Daoy (cell line): ENCODE measurements around the gene PRMT9. TPM values are rescaled to one million over a fixed set of nuclear protein-coding genes. Genes with fewer than 3 reads are reported as not detected.

ENCODE experiments used
- DNase-seq: peaks from one replicate; pipeline ENCODE4 v3.0.0-alpha.2; 2015; ENCODE audit warnings: low read depth
- total RNA-seq: library from RNA; depleted of rRNA; stranded (reverse); fragments of >200 nt; shearing (Covaris generic); gene quantifications from 2 replicates; pipeline ENCODE4 v1.2.3, GENCODE V29; 2014; rRNA removed

PRMT9 gene
- total RNA-seq, 1 experiment from 2014 or later = 6.0 TPM

DNA sequence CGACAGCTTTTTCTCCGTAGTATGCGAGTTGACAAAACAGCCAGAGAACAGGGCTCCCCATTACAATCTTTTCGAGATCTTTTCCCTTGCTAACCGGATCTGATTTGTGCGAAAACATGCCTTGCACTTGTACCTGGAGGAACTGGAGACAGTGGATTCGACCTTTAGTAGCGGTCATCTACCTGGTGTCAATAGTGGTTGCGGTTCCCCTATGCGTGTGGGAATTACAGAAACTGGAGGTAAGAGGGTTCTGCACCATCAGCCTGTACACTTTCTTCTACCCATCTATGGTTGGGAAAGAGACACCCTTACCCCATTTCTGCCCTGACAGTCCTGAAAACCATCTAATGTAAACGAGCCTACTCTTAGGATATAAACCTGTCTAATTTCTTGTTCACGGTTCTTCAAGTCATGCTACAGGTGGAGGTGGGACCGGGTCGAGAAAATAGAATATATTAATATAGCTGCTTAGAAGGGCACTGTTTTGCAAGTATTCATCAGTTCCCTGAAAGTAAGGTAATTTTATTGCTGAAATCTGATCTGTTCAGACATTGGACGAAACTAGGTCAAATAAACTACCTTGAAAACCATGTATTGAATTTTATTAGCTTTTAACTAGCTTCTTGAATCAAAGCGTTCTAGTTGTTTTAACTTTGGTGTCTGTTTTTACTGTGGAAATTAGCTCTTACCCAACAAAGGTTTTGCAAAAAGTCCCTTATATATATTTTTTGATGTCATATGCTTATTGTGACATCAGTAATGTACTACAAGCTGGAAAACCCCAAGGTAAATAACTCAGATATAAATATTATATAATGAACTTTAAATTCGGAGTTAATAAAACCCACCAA is 65.9 kb downstream of the PRMT9 start:
- no peak for DNase-seq

GRCh38 chr4:147617173-147617840 is 66.7 kb downstream of the PRMT9 start, which contains the start of gene TMEM184C:
TMEM184C (plus strand) TSS chr4:147617397; CDS start chr4:147617957, 560 bp downstream.
- DNase-seq = peak; percentile 91

- no peak for DNase-seq
Measured at GRCh38 chr4:147616849-147617172, 67.2 kb downstream of the PRMT9 start.

- no peak for DNase-seq
Measured at GRCh38 chr4:147610686-147611085, 73.3 kb downstream of the PRMT9 start.

GRCh38 chr4:147607471-147607870 is 76.5 kb downstream of the PRMT9 start:
- DNase-seq = no peak

DNA sequence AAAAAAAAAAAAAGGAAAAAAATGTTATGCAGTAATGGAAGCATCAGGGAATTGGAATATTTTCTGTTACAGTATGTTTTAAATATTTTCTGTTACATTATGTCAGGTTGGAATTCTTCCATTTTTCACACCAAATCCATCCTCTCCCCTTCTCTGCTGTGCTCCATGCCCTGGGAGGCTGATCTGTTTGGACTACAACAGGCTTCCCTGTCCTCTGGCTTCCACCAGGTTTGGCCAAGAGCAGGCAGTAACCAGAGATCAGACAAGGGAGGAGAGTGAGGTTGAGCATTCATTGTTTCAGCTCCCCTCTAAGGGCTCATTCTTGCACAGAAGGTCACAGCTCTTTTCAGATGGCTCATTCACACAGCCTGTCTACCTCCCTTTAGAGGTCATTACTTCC is 78.5 kb downstream of the PRMT9 start:
- DNase-seq = no peak

DNA sequence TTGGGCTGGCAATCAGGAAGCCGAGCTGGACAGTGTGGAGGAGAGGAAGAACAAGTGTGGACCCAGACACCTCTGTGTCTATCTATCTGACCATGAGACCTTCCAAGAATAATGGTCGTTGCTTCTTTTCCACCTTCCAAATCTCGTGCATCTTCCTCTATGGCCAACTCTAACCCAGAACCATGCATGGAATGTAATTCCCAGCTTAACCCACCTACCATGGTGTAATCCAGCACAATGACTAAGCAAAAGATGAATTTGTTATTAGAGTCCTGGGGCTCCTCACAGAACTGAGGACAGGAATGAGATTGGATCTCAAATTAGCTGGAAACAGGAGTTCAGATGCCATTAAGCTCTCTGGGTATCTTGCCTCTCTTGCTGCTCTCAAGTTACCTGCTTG is 84.2 kb downstream of the PRMT9 start:
- no peak for DNase-seq

- DNase-seq = no peak
Measured at GRCh38 chr4:147599206-147599605, 84.8 kb downstream of the PRMT9 start.

- no peak for DNase-seq
Measured at GRCh38 chr4:147597561-147597960, 86.4 kb downstream of the PRMT9 start.

DNA sequence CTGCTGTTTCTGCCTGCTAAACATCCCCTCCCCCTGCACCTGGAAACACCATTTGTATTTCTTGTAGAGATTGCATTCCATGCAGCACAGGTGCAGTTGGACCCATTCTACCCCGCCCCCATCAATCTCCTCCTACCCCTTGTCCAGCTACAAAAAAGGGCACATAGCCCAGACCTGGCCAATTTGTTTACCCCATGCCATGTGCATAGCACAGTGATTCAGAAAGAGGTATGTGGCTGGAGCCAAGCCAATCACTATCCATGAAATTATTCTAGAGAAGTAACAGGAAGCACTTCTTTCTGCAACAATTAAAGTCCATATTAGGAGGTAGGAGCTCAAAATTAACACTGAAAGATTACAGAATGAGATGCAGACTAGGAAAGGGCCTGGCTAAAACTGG is 87.0 kb downstream of the PRMT9 start:
- peak; percentile 55 for DNase-seq

DNA sequence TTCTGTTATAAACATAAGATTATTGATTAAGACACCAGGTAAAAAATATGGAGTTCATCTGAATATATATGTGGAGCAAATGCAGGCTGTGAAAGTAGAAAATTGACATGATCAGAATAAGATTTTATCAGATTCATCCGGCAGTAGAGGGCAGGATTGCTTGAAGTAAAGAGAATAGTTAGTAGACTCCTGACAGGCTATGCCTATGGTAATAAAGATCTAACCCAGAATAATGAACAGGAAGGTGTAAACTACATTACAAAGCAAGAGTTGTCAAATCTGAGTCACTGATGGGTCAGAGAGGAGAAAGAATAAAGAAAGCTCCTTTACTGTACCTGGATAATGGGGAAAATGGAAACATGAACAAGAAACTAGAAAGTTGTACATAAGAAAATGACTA is 87.6 kb downstream of the PRMT9 start:
- no peak for DNase-seq

DNA sequence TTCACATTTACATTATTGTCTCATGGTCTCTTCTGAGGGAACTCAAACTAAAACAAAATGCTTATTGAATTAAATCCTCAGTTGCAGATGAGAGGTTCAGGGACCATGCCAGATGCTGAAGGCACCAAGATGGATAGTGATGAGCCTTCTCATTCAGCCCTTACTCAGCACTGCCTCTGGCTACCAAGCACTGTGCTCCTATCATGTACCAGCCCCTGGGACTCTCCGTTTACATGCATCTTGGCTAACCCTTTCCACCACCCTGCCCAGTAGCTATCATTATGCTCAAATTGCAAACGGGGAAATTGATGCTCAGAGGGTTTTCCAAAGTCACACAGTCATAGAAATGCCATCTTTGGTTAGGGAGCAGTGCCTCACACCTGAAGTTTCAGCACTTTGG is 89.4 kb downstream of the PRMT9 start:
- no peak for DNase-seq

DNA sequence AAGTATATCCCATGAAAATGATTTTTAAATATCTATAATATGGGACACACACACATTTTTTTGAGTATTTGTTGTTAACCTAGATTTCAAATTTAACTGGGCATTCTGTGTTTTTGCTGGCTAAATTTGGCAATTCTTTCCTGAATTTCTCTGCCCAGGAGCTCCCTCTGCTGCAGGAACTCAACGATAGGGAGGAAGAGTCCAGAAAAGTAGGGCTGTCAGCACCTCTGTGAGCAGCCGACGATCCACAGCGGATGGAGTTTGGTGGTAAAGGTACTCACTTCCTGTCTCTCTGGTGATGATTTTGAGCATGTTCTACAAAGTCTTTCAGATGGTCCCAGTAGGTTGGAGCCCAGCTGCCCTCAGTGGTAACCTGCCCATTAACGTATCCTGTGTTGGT is 89.9 kb downstream of the PRMT9 start:
- DNase-seq = no peak

DNA sequence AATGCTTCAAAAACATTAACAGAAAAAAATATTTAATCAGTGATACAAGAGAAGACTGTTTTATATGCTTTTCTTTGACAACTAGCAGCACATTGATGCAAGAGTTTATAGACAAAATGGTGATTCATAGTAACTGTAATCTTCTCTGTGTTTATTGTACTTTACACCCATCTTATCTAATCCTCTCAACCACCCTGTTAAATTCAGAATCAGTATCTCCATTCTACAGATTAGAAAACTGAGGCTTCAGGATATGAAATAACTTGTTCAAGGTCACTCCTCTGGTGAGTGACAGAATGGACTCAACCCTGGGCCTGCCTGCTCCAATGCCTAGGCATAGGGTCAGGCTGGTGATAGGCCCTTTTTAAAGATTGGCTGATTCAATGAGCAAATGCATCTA is 92.9 kb downstream of the PRMT9 start:
- no peak for DNase-seq

GRCh38 chr4:147590249-147590920 is 93.6 kb downstream of the PRMT9 start:
- DNase-seq = peak; percentile 29

- DNase-seq = no peak
Measured at GRCh38 chr4:147589586-147589985, 94.4 kb downstream of the PRMT9 start.

Other genes starting within 250 kb of the PRMT9 start
- 0.11 TPM in 1 of 2 replicates, not detected in the other for gene EDNRA, start 203.1 kb downstream of the PRMT9 start, total RNA-seq
- gene TMEM184C, start 66.8 kb downstream of the PRMT9 start, total RNA-seq = 17.7 and 18.3 TPM in 2 replicates
- 7.7 and 9.4 TPM in 2 replicates for gene ARHGAP10, start 47.9 kb upstream of the PRMT9 start, total RNA-seq